Fibroblast of villous mesenchyme (primary cell): Measurements from ENCODE around the gene GTF2IRD1. TPM values are rescaled to one million over a fixed set of nuclear protein-coding genes. Genes with fewer than 3 reads are reported as not detected.
"Not testable (repeated sequence)": the region's sequence is repeated elsewhere in the genome, so short reads cannot be mapped to it uniquely, and the experiment has no call there.

Experiments used
- DNase-seq: peaks from one replicate; pipeline ENCODE4 v3.0.0-alpha.2; 2010; ENCODE audit warnings: low read depth
- H3K4me3 ChIP-seq: 2 replicates; pipeline ENCODE4 v1.5.1; 2011; ENCODE audit warnings: low read depth, mild to moderate bottlenecking, low read length
- small RNA-seq: library from RNA; depleted of rRNA; stranded (forward); fragments of <200 nt; gene quantifications from one replicate; pipeline ENCODE3, GENCODE V24; 2012
- total RNA-seq: library from RNA; depleted of rRNA; stranded (reverse); fragments of >200 nt; gene quantifications from 2 replicates; pipeline ENCODE4 v1.2.3, GENCODE V29; 2012
- TF ChIP-seq, protein P1 (sequence below): IDR thresholded peaks from 2 replicates; pipeline ENCODE4 v1.5.1; 2012; ENCODE audit warnings: low read depth, mild to moderate bottlenecking, low read length; ENCODE audit not compliant: insufficient read depth

GTF2IRD1 gene
- total RNA-seq, 1 donor, result 13.4 TPM

GRCh38 chr7:74632505-74632904, 178.8 kb downstream of the GTF2IRD1 start:
- TF ChIP-seq, protein P1, sequence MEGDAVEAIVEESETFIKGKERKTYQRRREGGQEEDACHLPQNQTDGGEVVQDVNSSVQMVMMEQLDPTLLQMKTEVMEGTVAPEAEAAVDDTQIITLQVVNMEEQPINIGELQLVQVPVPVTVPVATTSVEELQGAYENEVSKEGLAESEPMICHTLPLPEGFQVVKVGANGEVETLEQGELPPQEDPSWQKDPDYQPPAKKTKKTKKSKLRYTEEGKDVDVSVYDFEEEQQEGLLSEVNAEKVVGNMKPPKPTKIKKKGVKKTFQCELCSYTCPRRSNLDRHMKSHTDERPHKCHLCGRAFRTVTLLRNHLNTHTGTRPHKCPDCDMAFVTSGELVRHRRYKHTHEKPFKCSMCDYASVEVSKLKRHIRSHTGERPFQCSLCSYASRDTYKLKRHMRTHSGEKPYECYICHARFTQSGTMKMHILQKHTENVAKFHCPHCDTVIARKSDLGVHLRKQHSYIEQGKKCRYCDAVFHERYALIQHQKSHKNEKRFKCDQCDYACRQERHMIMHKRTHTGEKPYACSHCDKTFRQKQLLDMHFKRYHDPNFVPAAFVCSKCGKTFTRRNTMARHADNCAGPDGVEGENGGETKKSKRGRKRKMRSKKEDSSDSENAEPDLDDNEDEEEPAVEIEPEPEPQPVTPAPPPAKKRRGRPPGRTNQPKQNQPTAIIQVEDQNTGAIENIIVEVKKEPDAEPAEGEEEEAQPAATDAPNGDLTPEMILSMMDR, result no peak
- no peak for DNase-seq

GRCh38 chr7:74633451-74633921, 179.8 kb downstream of the GTF2IRD1 start:
- H3K4me3 ChIP-seq, result no peak overlapping the region
- DNase-seq, result no peak
- TF ChIP-seq, protein P1, result no peak

More at GRCh38 chr7:74632505-74632904, 178.8 kb downstream of the GTF2IRD1 start:
- no peak overlapping the region for H3K4me3 ChIP-seq

DNA sequence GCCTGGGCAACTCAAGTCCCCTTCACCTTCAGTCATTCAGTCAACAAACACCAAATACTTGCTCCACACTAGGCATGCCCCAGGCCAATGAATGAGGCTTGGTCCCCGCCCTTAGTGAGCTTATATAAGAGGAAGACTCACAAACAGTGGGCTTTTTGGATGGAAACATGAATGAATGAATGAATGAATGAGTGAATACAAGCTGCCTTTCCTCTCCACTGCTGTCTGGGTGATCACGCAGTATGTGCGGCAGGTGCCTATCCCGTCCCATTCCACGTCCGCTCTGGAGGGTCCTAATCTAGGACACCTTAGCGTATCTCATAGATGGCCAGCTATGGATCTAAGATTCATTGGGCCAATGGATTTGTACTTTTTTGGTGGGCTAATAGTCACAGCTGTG, 184.0 kb downstream of the GTF2IRD1 start:
- DNase-seq, result no peak
- no peak overlapping the region for H3K4me3 ChIP-seq
- TF ChIP-seq, protein P1, result no peak

DNA sequence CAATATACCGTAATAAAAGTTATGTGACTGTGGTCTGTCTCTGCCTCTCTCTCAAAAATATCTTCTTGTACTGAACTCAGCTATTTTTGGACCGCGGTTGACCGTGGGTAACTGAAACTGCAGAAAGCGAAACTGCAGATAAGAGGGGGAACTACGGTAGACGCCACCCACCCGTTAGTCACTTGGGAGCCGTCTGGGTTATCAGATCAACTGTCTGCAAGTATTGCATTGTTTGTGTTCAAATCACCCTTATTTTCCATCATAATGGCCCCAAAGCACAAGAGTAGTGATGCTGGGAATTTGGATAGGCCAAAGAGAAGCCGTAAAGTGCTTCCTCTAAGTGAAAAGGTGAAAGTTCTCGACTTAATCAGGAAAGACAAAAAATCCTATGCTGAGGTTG, 196.3 kb downstream of the GTF2IRD1 start:
- DNase-seq, result peak; percentile 75
- peak overlapping the region; percentile 35 for H3K4me3 ChIP-seq

- not testable (repeated sequence) for H3K4me3 ChIP-seq, DNase-seq
Observed at GRCh38 chr7:74650493-74651132, 196.9 kb downstream of the GTF2IRD1 start.

DNA sequence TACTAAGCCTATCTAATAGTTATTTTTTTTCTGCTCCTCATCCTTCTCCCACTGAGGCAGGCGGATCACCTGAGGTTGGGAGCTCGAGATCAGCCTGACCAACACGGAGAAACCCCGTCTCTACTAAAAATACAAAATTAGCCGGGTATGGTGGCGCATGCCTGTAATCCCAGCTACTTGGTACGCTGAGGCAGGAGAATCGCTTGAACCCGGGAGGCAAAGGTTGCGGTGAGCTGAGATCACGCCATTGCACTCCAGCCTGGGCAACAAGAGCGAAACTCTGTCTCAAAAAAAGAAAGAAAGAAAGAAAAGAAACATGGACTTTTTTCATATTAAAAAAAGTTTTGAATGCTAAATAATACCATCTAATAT, 197.4 kb downstream of the GTF2IRD1 start:
- DNase-seq, H3K4me3 ChIP-seq: not testable (repeated sequence)

Small RNA genes within 50 kb of the gene (small RNA-seq; reads per million reads assigned to genes)
- gene RNA5SP233, result not detected

Other genes with a start within 250 kb of the GTF2IRD1 start
- 0.32 and 1.3 TPM in 2 replicates for gene LAT2, start 243.9 kb upstream of the GTF2IRD1 start, total RNA-seq
- gene RFC2, start 199.5 kb upstream of the GTF2IRD1 start, total RNA-seq, result 18.4 and 22.0 TPM in 2 replicates
- gene CLIP2, start 164.5 kb upstream of the GTF2IRD1 start, total RNA-seq, result 55.7 and 61.8 TPM in 2 replicates
- 166 and 193 TPM in 2 replicates for gene GTF2I, start 203.8 kb downstream of the GTF2IRD1 start, total RNA-seq